H9 (cell line): ENCODE results near the gene RETREG3. TPM values are rescaled to one million over a fixed set of nuclear protein-coding genes. Genes with fewer than 3 reads are reported as not detected.

Experiments
- DNase-seq: peaks from one replicate; pipeline ENCODE4 v3.0.0-alpha.2; 2017
- H2AFZ ChIP-seq: one replicate; pipeline ENCODE4 v1.6.1; 2013; ENCODE audit warnings: mild to moderate bottlenecking, low read length, control low read depth, moderate library complexity
- H2AK5ac ChIP-seq: 2 replicates; pipeline ENCODE4 v1.6.1; 2013; ENCODE audit warnings: low read length, control low read depth, mixed read lengths; ENCODE audit not compliant: insufficient read length
- H2BK120ac ChIP-seq: one replicate; pipeline ENCODE4 v1.6.1; 2013; ENCODE audit warnings: low read depth, mild to moderate bottlenecking, low read length, control low read depth, inconsistent platforms; ENCODE audit not compliant: poor library complexity, severe bottlenecking
- H2BK12ac ChIP-seq: 2 replicates; pipeline ENCODE4 v1.6.1; 2013; ENCODE audit warnings: low read length, control low read depth, mixed read lengths, low read depth; ENCODE audit not compliant: insufficient read length
- H2BK15ac ChIP-seq: 2 replicates; pipeline ENCODE4 v1.6.1; 2013; ENCODE audit warnings: low read depth, low read length, control low read depth
- H2BK20ac ChIP-seq: one replicate; pipeline ENCODE4 v1.6.1; 2013; ENCODE audit warnings: low read depth, mild to moderate bottlenecking, low read length, control low read depth, inconsistent platforms; ENCODE audit not compliant: poor library complexity, severe bottlenecking
- H2BK5ac ChIP-seq: 2 replicates; pipeline ENCODE4 v1.6.1; 2013; ENCODE audit warnings: low read length, control low read depth, mixed read lengths; ENCODE audit not compliant: insufficient read length
- H3K14ac ChIP-seq: 2 replicates; pipeline ENCODE4 v1.6.1; 2013; ENCODE audit warnings: low read length, control low read depth; ENCODE audit not compliant: insufficient read depth
- H3K18ac ChIP-seq: 2 replicates; pipeline ENCODE4 v1.6.1; 2013; ENCODE audit warnings: low read depth, mild to moderate bottlenecking, mixed read lengths, low read length, control low read depth; ENCODE audit not compliant: insufficient read length
- H3K23ac ChIP-seq: 2 replicates; pipeline ENCODE4 v1.6.1; 2013; ENCODE audit warnings: low read length, control low read depth, mixed read lengths, low read depth; ENCODE audit not compliant: insufficient read length
- H3K23me2 ChIP-seq: 2 replicates; pipeline ENCODE4 v1.6.1; 2013; ENCODE audit warnings: low read depth, mild to moderate bottlenecking, mixed read lengths, low read length, control low read depth; ENCODE audit not compliant: insufficient read length, poor library complexity, severe bottlenecking
- H3K27ac ChIP-seq: 2 replicates; pipeline ENCODE4 v1.5.1; 2013; ENCODE audit warnings: low read length, control low read depth, mixed read lengths, low read depth; ENCODE audit not compliant: insufficient read length
- H3K27me3 ChIP-seq: 2 replicates; pipeline ENCODE4 v1.6.1; 2013; ENCODE audit warnings: low read length, control low read depth, inconsistent platforms; ENCODE audit not compliant: insufficient read depth
- H3K4ac ChIP-seq: 2 replicates; pipeline ENCODE4 v1.6.1; 2013; ENCODE audit warnings: low read depth, mild to moderate bottlenecking, control low read depth, inconsistent platforms, low read length, moderate library complexity
- H3K4me1 ChIP-seq: 2 replicates; pipeline ENCODE4 v1.6.1; 2013; ENCODE audit warnings: low read length, control low read depth, inconsistent platforms; ENCODE audit not compliant: insufficient read depth
- H3K4me2 ChIP-seq: 2 replicates; pipeline ENCODE4 v1.6.1; 2013; ENCODE audit warnings: low read length, control low read depth, mixed read lengths; ENCODE audit not compliant: insufficient read length, insufficient read depth
- H3K56ac ChIP-seq: 2 replicates; pipeline ENCODE4 v1.6.1; 2013; ENCODE audit warnings: low read depth, mild to moderate bottlenecking, mixed read lengths, low read length, control low read depth; ENCODE audit not compliant: insufficient read length
- H3K79me1 ChIP-seq: 2 replicates; pipeline ENCODE4 v1.6.1; 2013; ENCODE audit warnings: low read depth, mild to moderate bottlenecking, moderate library complexity, low read length, control low read depth, inconsistent platforms; ENCODE audit not compliant: insufficient read depth, poor library complexity, severe bottlenecking
- H3K79me2 ChIP-seq: 2 replicates; pipeline ENCODE4 v1.6.1; 2013; ENCODE audit warnings: low read length, control low read depth, inconsistent platforms; ENCODE audit not compliant: insufficient read depth
- H3K9ac ChIP-seq: 2 replicates; pipeline ENCODE4 v1.6.1; 2013; ENCODE audit warnings: low read length, control low read depth, mixed read lengths; ENCODE audit not compliant: insufficient read length; ENCODE audit errors: extremely low read depth
- H3K9me3 ChIP-seq: one replicate; pipeline ENCODE4 v1.6.1; 2013; ENCODE audit warnings: low read depth, low read length, inconsistent platforms; ENCODE audit not compliant: control insufficient read depth
- H3T11ph ChIP-seq: one replicate; pipeline ENCODE4 v1.6.1; 2013; ENCODE audit warnings: mild to moderate bottlenecking, low read length, control low read depth, inconsistent platforms
- H4K20me1 ChIP-seq: one replicate; pipeline ENCODE4 v1.6.1; 2013; ENCODE audit not compliant: control insufficient read depth, insufficient read length, insufficient read depth
- H4K5ac ChIP-seq: 2 replicates; pipeline ENCODE4 v1.6.1; 2013; ENCODE audit warnings: low read depth, mild to moderate bottlenecking, mixed read lengths, low read length, control low read depth; ENCODE audit not compliant: insufficient read length
- H4K8ac ChIP-seq: replicated peaks from 2 replicates; pipeline ENCODE4 v1.6.1; 2013; ENCODE audit warnings: low read length, control low read depth, mixed read lengths, low read depth; ENCODE audit not compliant: insufficient read length
- H4K91ac ChIP-seq: 2 replicates; pipeline ENCODE4 v1.6.1; 2013; ENCODE audit warnings: low read depth, mild to moderate bottlenecking, moderate library complexity, mixed read lengths, low read length, control low read depth; ENCODE audit not compliant: insufficient read length
- H3K27ac Mint-ChIP-seq, 3 experiments: 2 replicates in 2 of 3; 3 replicates in 1 of 3; pipeline ENCODE4 v1.8.0; 2020 to 2021; ENCODE audit warnings: mixed read lengths in 3 of 3, mild to moderate bottlenecking in 1 of 3, moderate library complexity in 1 of 3
- H3K27me3 Mint-ChIP-seq: 2 replicates; pipeline ENCODE4 v1.8.0; 2021; ENCODE audit warnings: low read depth, mild to moderate bottlenecking, moderate library complexity, mixed read lengths
- H3K36me3 Mint-ChIP-seq, 3 experiments: 2 replicates in 2 of 3; 3 replicates in 1 of 3; pipeline ENCODE4 v1.8.0; 2020 to 2021; ENCODE audit warnings: low read depth in 3 of 3, mixed read lengths in 3 of 3; ENCODE audit not compliant: insufficient read depth in 1 of 3
- H3K4me1 Mint-ChIP-seq, 2 experiments: 2 replicates each; pipeline ENCODE4 v1.8.0; 2020; ENCODE audit warnings: mixed read lengths in 2 of 2
- H3K4me3 Mint-ChIP-seq, 2 experiments: 2 replicates in 1 of 2; 3 replicates in 1 of 2; pipeline ENCODE4 v1.8.0; 2020 to 2021; ENCODE audit warnings: mild to moderate bottlenecking in 2 of 2, mixed read lengths in 2 of 2, moderate library complexity in 1 of 2
- H3K9me3 Mint-ChIP-seq, 2 experiments: 2 replicates in 1 of 2; 3 replicates in 1 of 2; pipeline ENCODE4 v1.8.0; 2020; ENCODE audit warnings: mild to moderate bottlenecking in 2 of 2, mixed read lengths in 2 of 2, moderate library complexity in 1 of 2
- CTCF ChIP-seq: fragments of 200-600 bp; sonication (generic); conservative IDR thresholded peaks from 3 replicates; pipeline ENCODE4 v1.8.0; 2021; ENCODE audit warnings: antibody characterized with exemption, mild to moderate bottlenecking
- WGBS: extraction: QIAGEN DNeasy Blood & Tissue Kit; methylation state at CpG from one replicate; pipeline ENCODE4 v1.1.7; 2013; ENCODE audit warnings: missing lambda C conversion rate, low lambda C conversion rate, mixed read lengths; ENCODE audit not compliant: insufficient read length; ENCODE audit errors: extremely low coverage; 5-methylcytosine and 5-hydroxymethylcytosine counted together
- total RNA-seq: library from RNA; stranded (reverse); gene quantifications from 2 replicates; pipeline ENCODE4 v1.2.1, GENCODE V29; 2021

RETREG3 gene
- total RNA-seq, 1 experiment from 2014 or later: 47.3 TPM

- Histone ChIP-seq H2BK120ac (no peak within 1 kb of the TSS), H2BK20ac (no peak within 1 kb of the TSS), H4K5ac (no peak within 1 kb of the TSS), H3K18ac (peak within 1 kb of the TSS; percentile 11), H2BK12ac (no peak within 1 kb of the TSS), H3K56ac (no peak within 1 kb of the TSS), H4K20me1 (no peaks in the 10 kb centered on the region), H2BK15ac (0 out of 2 replicates have a peak within 1 kb of the TSS, but pooled peaks have one; percentile 19), H3K14ac (0 out of 2 replicates have a peak within 1 kb of the TSS, but pooled peaks have one; percentile 19), H3K4ac (no peak within 1 kb of the TSS), H3K27me3 (no peaks in the 10 kb centered on the region), H3K79me1 (peaks cover 4% of the 10 kb centered on the region), H2BK5ac (no peak within 1 kb of the TSS), H3K9ac (peak within 1 kb of the TSS; percentile 85), H4K8ac (no peak within 1 kb of the TSS), H2AFZ (no peak within 1 kb of the TSS), H3K23me2 (peaks cover 11% of the 10 kb centered on the region), H3K9me3 (no peaks in the 10 kb centered on the region), H4K91ac (no peak within 1 kb of the TSS), H3K79me2 (peaks cover 4% of the 10 kb centered on the region; the same call in 1 of the 2 replicates), H3K4me2 (peak within 1 kb of the TSS; percentile 86), H2AK5ac (no peak within 1 kb of the TSS), H3K4me1 (no peaks in the 10 kb centered on the region), H3K27ac (no peak within 1 kb of the TSS), H3T11ph (no peak within 1 kb of the TSS), H3K23ac (no peak within 1 kb of the TSS)
- peak; percentile 99 for DNase-seq
- Mint-ChIP-seq H3K4me3 (peak within 1 kb of the TSS; percentile 94 to 95), H3K27ac (peak within 1 kb of the TSS; percentile 72 to 97 (median 88); a peak in 5 of 7 replicates), H3K36me3 (peaks cover 3 to 26% (median 21%) of the 10 kb centered on the region in 3 experiments; a peak in 5 of 7 replicates), H3K4me1 (peaks cover 14 to 20% of the 10 kb centered on the region in 2 experiments), H3K9me3 (no peaks in the 10 kb centered on the region), H3K27me3 (no peaks in the 10 kb centered on the region)
- no CpG with 5 or more reads among the region's 26 CpGs for WGBS
- no peak for TF ChIP-seq CTCF
Measured at GRCh38 chr17:42561897-42562387, 47.2 kb downstream of the RETREG3 start, which contains the start of gene COASY. COASY (plus strand) TSS chr17:42562148; CDS start chr17:42562623, 475 bp downstream.
